WERI-Rb-1 (cell line): ENCODE results near the gene MGAT5.

Experiments used
- DNase-seq: peaks from one replicate; pipeline ENCODE4 v3.0.0-alpha.2; 2020
- H3K27ac ChIP-seq: fragments of 250-450 bp; sonication (Bioruptor Pico); 2 replicates; pipeline ENCODE4 v1.5.1; 2020; ENCODE audit warnings: mild to moderate bottlenecking, moderate library complexity
- H3K27me3 ChIP-seq: fragments of 250-450 bp; sonication (Bioruptor Pico); 2 replicates; pipeline ENCODE4 v1.5.1; 2021; ENCODE audit warnings: mild to moderate bottlenecking, low read depth, moderate library complexity; ENCODE audit not compliant: insufficient read depth, severe bottlenecking
- H3K36me3 ChIP-seq: fragments of 250-450 bp; sonication (Bioruptor Pico); 2 replicates; pipeline ENCODE4 v1.5.1; 2020; ENCODE audit warnings: mild to moderate bottlenecking, moderate library complexity
- H3K4me3 ChIP-seq: 2 replicates; pipeline ENCODE4 v1.5.1; 2011; ENCODE audit warnings: low read depth, mild to moderate bottlenecking, control low read depth, low read length
- H3K9me3 ChIP-seq: fragments of 250-450 bp; sonication (Bioruptor Pico); 2 replicates; pipeline ENCODE4 v1.5.1; 2021; ENCODE audit warnings: mild to moderate bottlenecking, moderate library complexity; ENCODE audit not compliant: severe bottlenecking
- TF ChIP-seq, protein P1 (sequence below): IDR thresholded peaks from 2 replicates; pipeline ENCODE4 v1.5.1; 2011; ENCODE audit warnings: low read depth, mild to moderate bottlenecking, control low read depth, inconsistent platforms, low read length

The MGAT5 gene

DNA sequence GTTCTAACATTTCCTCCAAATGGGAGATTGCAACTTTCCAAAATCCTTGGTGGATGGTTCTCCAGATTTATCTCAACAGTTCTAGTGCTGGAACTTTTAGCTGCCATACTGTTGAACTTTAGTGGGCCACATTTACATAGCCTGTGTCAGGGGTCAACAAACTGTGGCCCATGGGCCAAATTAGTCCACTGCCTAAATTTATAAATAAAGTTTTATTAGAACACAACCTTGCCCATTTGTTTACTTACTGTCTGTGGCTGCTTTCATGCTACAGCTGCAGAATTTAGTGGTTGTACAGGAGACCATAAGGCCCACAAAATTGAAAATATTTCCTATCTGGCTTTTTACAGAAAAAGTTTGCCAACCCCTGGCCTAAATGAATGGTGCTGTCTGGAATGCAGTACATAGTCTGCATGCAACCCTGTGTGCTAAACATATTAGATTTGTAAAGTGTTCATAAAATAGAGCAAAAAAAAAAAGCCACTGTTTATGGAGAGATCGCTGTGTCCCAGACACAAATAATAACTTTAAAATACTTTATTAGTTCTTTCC is 30.3 kb downstream of the MGAT5 start:
- no peaks in the 10 kb centered on the region; the same call in 1 of the 2 replicates for H3K36me3 ChIP-seq
- H3K27ac ChIP-seq: no peak overlapping the region
- H3K27me3 ChIP-seq: no peaks in the 10 kb centered on the region
- TF ChIP-seq, protein P1, sequence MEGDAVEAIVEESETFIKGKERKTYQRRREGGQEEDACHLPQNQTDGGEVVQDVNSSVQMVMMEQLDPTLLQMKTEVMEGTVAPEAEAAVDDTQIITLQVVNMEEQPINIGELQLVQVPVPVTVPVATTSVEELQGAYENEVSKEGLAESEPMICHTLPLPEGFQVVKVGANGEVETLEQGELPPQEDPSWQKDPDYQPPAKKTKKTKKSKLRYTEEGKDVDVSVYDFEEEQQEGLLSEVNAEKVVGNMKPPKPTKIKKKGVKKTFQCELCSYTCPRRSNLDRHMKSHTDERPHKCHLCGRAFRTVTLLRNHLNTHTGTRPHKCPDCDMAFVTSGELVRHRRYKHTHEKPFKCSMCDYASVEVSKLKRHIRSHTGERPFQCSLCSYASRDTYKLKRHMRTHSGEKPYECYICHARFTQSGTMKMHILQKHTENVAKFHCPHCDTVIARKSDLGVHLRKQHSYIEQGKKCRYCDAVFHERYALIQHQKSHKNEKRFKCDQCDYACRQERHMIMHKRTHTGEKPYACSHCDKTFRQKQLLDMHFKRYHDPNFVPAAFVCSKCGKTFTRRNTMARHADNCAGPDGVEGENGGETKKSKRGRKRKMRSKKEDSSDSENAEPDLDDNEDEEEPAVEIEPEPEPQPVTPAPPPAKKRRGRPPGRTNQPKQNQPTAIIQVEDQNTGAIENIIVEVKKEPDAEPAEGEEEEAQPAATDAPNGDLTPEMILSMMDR: no peak
- no peak for DNase-seq
- no peak overlapping the region for H3K4me3 ChIP-seq
- H3K9me3 ChIP-seq: no peaks in the 10 kb centered on the region

DNA sequence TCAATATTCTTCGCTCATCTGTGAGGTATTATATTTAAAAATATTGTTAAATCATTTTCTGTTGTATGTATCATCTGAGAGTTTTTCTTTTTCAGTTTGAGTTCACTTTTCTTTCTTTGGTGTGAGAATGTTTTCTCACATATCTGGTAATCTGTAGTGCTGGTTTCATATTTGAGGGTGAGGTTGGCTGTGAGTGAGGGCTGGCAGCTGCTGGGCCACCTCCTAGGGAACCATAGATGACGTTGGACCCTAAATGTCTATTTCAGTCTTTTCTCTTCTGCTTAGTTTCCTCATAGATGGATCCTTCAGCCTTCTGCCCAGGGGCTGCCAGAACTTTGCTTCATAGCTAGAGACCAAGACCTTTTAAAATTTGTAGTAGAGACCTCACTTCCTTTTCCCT is 33.5 kb downstream of the MGAT5 start:
- DNase-seq: no peak
- Histone ChIP-seq H3K36me3 (no peaks in the 10 kb centered on the region; the same call in 1 of the 2 replicates), H3K27me3 (no peaks in the 10 kb centered on the region), H3K27ac (no peak overlapping the region), H3K9me3 (no peaks in the 10 kb centered on the region), H3K4me3 (no peak overlapping the region)
- TF ChIP-seq, protein P1: no peak

DNA sequence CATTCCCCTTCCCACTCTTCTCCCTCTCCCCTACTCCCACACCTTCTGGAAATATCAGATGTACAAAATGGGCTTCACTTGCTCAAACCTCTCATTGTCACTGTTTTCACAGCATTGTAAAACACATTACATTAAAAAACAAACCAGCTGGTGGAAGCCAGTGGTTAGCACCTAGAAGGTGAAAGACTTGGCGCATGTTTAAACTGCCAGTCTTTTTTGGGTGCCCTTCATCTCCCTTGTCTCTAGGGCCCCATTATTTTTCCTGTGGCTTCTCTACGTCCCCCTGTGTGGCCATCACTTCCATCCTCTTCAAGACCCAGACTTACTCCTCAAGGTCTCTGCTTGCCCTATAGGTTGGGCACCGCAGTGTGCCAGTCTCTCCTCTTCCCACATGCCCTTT is 34.9 kb downstream of the MGAT5 start:
- TF ChIP-seq, protein P1: no peak
- Histone ChIP-seq H3K4me3 (no peak overlapping the region), H3K27ac (no peak overlapping the region), H3K36me3 (no peaks in the 10 kb centered on the region; the same call in 1 of the 2 replicates), H3K9me3 (no peaks in the 10 kb centered on the region), H3K27me3 (no peaks in the 10 kb centered on the region)
- no peak for DNase-seq

DNA sequence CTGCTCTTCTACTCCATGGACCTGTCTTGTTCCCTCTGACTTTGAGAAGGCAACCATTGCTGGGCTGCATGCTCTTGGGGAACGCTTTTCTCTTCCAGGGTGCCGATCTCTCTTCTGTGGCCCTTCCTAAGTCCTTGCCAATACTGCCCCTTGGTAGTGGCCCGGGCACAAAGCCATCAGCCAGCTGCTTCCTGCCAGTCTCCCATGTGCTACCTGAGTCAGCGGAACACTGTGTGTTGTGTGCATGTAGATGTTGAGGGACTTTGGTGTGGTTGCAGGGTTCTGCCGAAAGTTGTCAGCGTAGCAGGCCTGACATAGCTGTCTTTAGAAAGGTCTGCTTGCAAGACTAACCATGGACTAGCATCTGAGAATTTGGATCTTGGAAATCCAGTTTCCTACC is 35.4 kb downstream of the MGAT5 start:
- H3K27me3 ChIP-seq: no peaks in the 10 kb centered on the region
- no peaks in the 10 kb centered on the region; the same call in 1 of the 2 replicates for H3K36me3 ChIP-seq
- DNase-seq: no peak
- TF ChIP-seq, protein P1: no peak
- no peaks in the 10 kb centered on the region for H3K9me3 ChIP-seq
- no peak overlapping the region for H3K4me3 ChIP-seq
- no peak overlapping the region for H3K27ac ChIP-seq

DNA sequence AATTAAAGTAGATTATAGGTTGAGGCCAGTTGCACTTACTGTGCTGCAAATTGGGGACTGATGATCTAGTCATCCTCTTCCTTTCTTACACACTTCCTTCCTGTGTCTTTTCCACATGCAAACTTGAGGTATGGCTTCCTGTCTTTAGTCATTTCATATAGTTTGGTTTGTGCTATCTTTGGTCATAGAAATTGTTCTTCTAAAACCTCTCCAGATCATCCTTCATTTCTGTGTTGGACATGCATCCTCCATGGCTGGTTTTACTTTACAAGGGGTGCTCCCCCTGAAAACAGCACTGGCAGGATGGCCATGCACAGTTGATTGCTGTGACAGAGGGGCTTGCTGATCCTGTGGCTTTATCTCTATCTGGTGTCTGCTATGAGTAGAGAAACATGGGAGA is 36.5 kb downstream of the MGAT5 start:
- H3K27ac ChIP-seq: no peak overlapping the region
- DNase-seq: no peak
- no peak overlapping the region for H3K4me3 ChIP-seq
- TF ChIP-seq, protein P1: no peak
- H3K27me3 ChIP-seq: no peaks in the 10 kb centered on the region
- H3K9me3 ChIP-seq: no peaks in the 10 kb centered on the region
- no peaks in the 10 kb centered on the region; the same call in 1 of the 2 replicates for H3K36me3 ChIP-seq

DNA sequence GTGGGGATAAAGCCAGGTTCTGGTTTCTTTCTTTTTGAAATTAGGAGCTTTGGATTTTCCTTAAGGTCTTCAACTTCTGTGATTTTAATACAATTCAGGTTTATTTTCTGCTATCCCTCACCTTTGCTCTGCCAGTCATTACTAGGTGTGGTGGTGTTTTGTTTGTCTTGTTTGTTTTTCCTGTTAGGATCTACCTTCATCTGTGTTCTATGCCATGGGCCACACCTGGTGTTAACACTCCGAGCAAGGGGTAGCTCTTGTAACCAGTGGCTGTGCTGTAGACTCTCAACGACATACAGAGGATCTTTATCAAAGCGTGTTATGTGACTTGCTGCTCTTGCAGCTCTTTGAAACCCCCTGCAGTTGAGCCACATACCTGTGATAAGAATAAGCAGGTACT is 38.6 kb downstream of the MGAT5 start:
- Histone ChIP-seq H3K36me3 (no peaks in the 10 kb centered on the region), H3K9me3 (no peaks in the 10 kb centered on the region), H3K27me3 (no peaks in the 10 kb centered on the region), H3K27ac (no peak overlapping the region), H3K4me3 (no peak overlapping the region)
- TF ChIP-seq, protein P1: no peak
- no peak for DNase-seq
